NT2/D1 (cell line): ENCODE data around the gene ADM2.
A peak's percentile ranks its signal among the peaks of the same experiment; 100 is the strongest.
"Not testable (repeated sequence)": the region's sequence is repeated elsewhere in the genome, so short reads cannot be mapped to it uniquely, and the experiment has no call there.

Experiments
- DNase-seq: peaks from one replicate; pipeline ENCODE4 v3.0.0-alpha.2; 2011; ENCODE audit warnings: low read depth, low spot score
- H3K27me3 ChIP-seq: 2 replicates; pipeline ENCODE4 v1.6.0; 2011; ENCODE audit warnings: mild to moderate bottlenecking; ENCODE audit not compliant: insufficient read length, insufficient read depth
- H3K36me3 ChIP-seq: 2 replicates; pipeline ENCODE4 v1.6.1; 2011; ENCODE audit warnings: mild to moderate bottlenecking, low read length, mixed read lengths; ENCODE audit not compliant: insufficient read depth, insufficient read length
- H3K4me1 ChIP-seq: 2 replicates; pipeline ENCODE4 v1.5.1; 2011; ENCODE audit not compliant: insufficient read depth, insufficient read length
- H3K4me3 ChIP-seq: 2 replicates; pipeline ENCODE4 v1.5.1; 2011; ENCODE audit warnings: low read depth; ENCODE audit not compliant: insufficient read length
- H3K9ac ChIP-seq: 2 replicates; pipeline ENCODE4 v1.6.0; 2011; ENCODE audit warnings: low read depth; ENCODE audit not compliant: insufficient read length
- H3K9me3 ChIP-seq: 2 replicates; pipeline ENCODE4 v1.5.1; 2011; ENCODE audit warnings: mild to moderate bottlenecking, low read length; ENCODE audit not compliant: insufficient read depth
- SUZ12 ChIP-seq: IDR thresholded peaks from 2 replicates; pipeline ENCODE4 v1.6.1; 2011; ENCODE audit not compliant: insufficient read length, insufficient read depth; ENCODE audit errors: extremely low read depth
- YY1 ChIP-seq: IDR thresholded peaks from 2 replicates; pipeline ENCODE4 v1.6.1; 2011; ENCODE audit not compliant: insufficient read length, insufficient read depth
- ZNF274 ChIP-seq: IDR thresholded peaks from 2 replicates; pipeline ENCODE4 v1.6.1; 2011; ENCODE audit warnings: mild to moderate bottlenecking, low read depth, low read length

ADM2 gene

DNA sequence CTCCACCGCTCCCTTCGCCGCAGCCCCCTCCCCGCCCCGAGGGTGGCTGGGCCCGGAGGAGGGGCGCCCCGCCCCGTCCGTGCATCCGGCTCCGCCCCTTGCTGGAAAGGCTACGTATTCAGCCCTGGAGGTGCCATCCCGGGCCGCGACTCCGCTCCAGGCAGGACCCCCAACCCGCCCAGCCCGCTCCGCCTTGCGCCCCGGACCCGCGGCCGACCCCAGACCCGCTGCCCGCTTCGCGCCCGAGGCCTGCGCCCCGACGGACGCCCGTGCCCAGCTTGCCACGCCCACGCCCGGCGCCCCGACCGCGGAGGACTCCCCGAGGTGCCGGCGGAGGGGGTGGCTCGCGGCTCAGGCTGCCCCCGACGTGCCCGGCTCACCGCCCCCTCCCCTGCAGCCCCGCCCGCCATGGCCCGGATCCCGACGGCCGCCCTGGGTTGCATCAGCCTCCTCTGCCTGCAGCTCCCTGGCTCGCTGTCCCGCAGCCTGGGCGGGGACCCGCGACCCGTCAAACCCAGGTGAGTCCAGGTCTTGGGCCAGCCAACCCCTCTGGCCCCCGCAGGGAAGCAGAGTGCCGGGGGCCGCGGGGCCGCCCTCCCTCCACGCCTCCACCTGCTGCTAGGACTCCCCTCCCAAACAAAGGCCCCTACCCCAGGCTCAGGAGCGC lies at the start of gene ADM2:
TSS of gene ADM2 (plus strand) at position 104 of the 667 bp plus-strand sequence. CDS start at position 409, 305 bp downstream.
- no peak for DNase-seq
- TF ChIP-seq YY1 (no peak), SUZ12 (no peak), ZNF274 (no peak)
- peak within 1 kb of the TSS; percentile 67 for H3K9ac ChIP-seq
- peaks cover 16% of the 10 kb centered on the region for H3K4me1 ChIP-seq
- H3K27me3 ChIP-seq, result peaks cover 21% of the 10 kb centered on the region
- peak within 1 kb of the TSS; percentile 50 for H3K4me3 ChIP-seq
- peaks cover 3% of the 10 kb centered on the region for H3K36me3 ChIP-seq
- no peaks in the 10 kb centered on the region for H3K9me3 ChIP-seq

- no peak for DNase-seq
- TF ChIP-seq ZNF274 (no peak), SUZ12 (no peak), YY1 (no peak)
- H3K36me3 ChIP-seq, result peaks cover 65% of the 10 kb centered on the region
- H3K9ac ChIP-seq, result no peak overlapping the region
- no peaks in the 10 kb centered on the region for H3K9me3 ChIP-seq
- H3K4me3 ChIP-seq, result no peak overlapping the region
- H3K4me1 ChIP-seq, result no peaks in the 10 kb centered on the region
- no peaks in the 10 kb centered on the region for H3K27me3 ChIP-seq
These were observed 49.0 kb upstream of the ADM2 start for GRCh38 chr22:50432131-50432876.

DNA sequence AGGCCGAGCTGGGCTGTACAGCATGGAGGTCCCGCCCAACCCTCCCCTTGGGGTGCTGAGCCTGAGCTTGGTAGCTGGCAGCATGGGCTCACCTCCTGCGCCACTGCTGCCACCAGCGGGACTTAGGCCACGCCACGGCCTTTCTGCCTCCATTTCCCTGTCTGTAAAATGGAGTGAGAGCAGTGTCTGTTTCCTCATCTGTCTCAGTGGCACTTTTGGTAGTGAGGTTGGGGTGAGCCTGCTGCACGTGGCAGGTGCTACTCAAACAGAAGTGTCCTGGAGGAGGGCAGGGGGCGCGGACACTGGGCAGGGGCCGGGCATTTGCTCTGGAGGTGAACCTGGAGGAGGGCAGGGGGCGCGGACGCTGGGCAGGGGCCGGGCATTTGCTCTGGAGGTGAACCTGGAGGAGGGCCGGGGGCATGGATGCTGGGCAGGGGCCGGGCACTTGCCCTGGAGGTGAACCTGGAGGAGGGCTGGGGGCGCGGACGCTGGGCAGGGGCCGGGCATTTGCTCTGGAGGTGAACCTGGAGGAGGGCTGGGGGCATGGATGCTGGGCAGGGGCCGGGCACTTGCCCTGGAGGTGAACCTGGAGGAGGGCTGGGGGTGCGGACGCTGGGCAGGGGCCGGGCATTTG lies 48.3 kb upstream of the ADM2 start:
- H3K4me1 ChIP-seq, H3K27me3 ChIP-seq, DNase-seq, H3K9ac ChIP-seq, H3K9me3 ChIP-seq, H3K4me3 ChIP-seq: not testable (repeated sequence)
- peaks cover 70% of the 10 kb centered on the region for H3K36me3 ChIP-seq

- no peaks in the 10 kb centered on the region for H3K9me3 ChIP-seq
- H3K4me1 ChIP-seq, result no peaks in the 10 kb centered on the region
- no peak for TF ChIP-seq ZNF274
- TF ChIP-seq SUZ12, result no peak
- TF ChIP-seq YY1, result no peak
- H3K9ac ChIP-seq, result no peak overlapping the region
- no peak for DNase-seq
- no peak overlapping the region for H3K4me3 ChIP-seq
- no peaks in the 10 kb centered on the region for H3K27me3 ChIP-seq
- H3K36me3 ChIP-seq, result peaks cover 73% of the 10 kb centered on the region
These were observed 46.5 kb upstream of the ADM2 start for GRCh38 chr22:50434849-50435248.

DNA sequence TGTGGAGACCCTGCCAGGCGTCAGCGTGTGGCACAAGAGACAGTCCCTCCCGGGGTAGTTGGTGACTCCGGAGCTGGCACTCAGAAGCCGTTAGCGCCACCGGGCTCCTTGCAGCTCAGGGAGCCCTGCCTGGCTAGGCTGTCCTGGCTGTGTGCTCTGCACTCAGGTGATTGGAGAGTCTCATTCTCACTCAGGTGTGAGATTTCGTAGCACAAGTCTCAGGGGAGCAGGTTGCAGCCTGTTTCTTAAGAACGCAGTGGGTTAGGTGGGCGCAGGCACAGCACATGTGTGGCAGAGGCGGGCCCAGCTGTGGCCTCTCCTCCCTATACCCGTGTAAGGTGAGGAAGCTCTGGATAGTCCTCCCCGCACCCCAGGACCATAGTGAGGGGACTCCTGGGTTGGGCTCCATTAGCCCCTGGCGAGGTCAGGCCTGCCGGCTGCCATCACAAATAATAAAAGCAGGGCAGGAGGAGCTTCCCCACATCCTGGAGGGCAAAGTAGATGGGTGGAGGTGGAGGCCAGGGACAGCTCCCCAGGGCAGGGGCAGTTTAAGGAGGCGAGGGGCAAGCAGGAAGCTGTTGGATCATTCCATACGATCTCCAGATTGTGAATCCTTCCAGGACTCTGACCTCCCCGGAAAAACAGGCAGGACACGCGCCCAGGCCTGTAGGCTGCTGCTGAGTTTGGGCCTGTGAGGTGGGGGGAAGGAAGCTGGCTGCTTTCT lies 45.9 kb upstream of the ADM2 start:
- no peak overlapping the region for H3K4me3 ChIP-seq
- no peaks in the 10 kb centered on the region for H3K9me3 ChIP-seq
- H3K9ac ChIP-seq, result no peak overlapping the region
- peaks cover 75% of the 10 kb centered on the region for H3K36me3 ChIP-seq
- DNase-seq, result no peak
- H3K4me1 ChIP-seq, result no peaks in the 10 kb centered on the region
- TF ChIP-seq YY1 (no peak), ZNF274 (no peak), SUZ12 (no peak)
- no peaks in the 10 kb centered on the region for H3K27me3 ChIP-seq

DNA sequence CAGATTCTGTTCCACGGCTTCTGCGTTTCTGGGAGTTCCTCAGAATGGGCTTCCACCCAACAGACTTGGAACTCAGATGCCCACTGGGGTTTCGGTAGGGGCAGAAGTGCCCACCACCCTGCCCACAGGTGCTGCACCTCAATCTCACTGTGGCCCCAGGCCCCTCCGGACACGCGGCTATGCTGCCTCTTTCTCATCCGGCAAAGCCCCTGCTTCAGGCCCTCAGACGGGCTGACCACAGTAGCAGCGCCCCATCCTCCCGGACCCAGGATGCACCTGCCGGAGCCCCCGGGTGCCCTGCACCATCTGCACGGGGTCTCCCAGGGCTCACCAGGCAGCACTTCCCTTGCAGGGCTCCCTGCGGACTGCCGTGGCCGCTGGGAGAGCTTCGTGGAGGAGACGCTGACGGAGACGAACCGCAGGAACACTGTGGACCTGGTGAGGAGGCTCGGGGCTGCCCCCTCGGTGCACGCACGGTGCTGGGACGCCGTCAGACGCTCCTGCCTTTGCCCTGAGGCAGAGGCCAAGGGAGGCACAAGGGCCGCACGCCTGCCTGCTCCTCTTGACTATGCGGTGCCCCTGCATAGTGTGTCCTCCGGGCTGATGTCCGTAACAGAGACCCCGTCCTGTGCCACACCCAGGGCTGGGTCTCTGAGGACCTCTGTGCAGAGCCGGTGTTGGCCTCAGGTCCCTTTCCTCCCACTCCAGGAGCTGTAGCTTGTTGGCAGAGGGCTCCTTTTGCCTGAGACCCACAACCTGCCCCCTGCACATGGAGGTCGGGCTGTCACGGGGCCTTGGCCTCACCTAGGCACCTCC lies 45.1 kb upstream of the ADM2 start:
- peaks cover 75% of the 10 kb centered on the region for H3K36me3 ChIP-seq
- no peak for TF ChIP-seq ZNF274
- no peak for TF ChIP-seq SUZ12
- no peak for TF ChIP-seq YY1
- no peak for DNase-seq
- H3K9ac ChIP-seq, result no peak overlapping the region
- no peaks in the 10 kb centered on the region for H3K9me3 ChIP-seq
- H3K27me3 ChIP-seq, result no peaks in the 10 kb centered on the region
- no peak overlapping the region for H3K4me3 ChIP-seq
- no peaks in the 10 kb centered on the region for H3K4me1 ChIP-seq
